Measurements from ENCODE around the gene PGBD1. TPM values are rescaled to one million over a fixed set of nuclear protein-coding genes. Genes with fewer than 3 reads are reported as not detected.
"Not testable (repeated sequence)": the region's sequence is repeated elsewhere in the genome, so short reads cannot be mapped to it uniquely, and the experiment has no call there.

Gene PGBD1
- total RNA-seq, 1 donor from 2014 or later, result 2.4 TPM

- no peak for TF ChIP-seq CTCF (IDR thresholded peaks at IDR 0.05; ENCODE audit: insufficient read depth, low read length, severe bottlenecking)
- Histone ChIP-seq H3K4me3 (ENCODE audit: low read depth, low read length) (no peak overlapping the region), H3K27me3 (ENCODE audit: control insufficient read depth, insufficient read depth, low read length) (no peaks in the 10 kb centered on the region), H3K36me3 (ENCODE audit: control insufficient read depth, insufficient read depth, low read length) (no peaks in the 10 kb centered on the region)
- FAIRE-seq (no peak), DNase-seq (ENCODE audit: low read depth) (no peak)
Observed at GRCh38 chr6:28296520-28297060, 15.2 kb downstream of the PGBD1 start.

- no peaks in the 10 kb centered on the region for H3K27me3 ChIP-seq (ENCODE audit: control insufficient read depth, insufficient read depth, low read length)
- no peak for TF ChIP-seq CTCF (IDR thresholded peaks at IDR 0.05; ENCODE audit: insufficient read depth, low read length, severe bottlenecking)
- FAIRE-seq (no peak), DNase-seq (ENCODE audit: low read depth) (no peak)
- H3K36me3 ChIP-seq (ENCODE audit: control insufficient read depth, insufficient read depth, low read length), result no peaks in the 10 kb centered on the region
- H3K4me3 ChIP-seq (ENCODE audit: low read depth, low read length), result no peak overlapping the region
Observed at GRCh38 chr6:28303570-28303969, 22.2 kb downstream of the PGBD1 start.

- H3K4me3 ChIP-seq (ENCODE audit: low read depth, low read length); FAIRE-seq; H3K36me3 ChIP-seq (ENCODE audit: control insufficient read depth, insufficient read depth, low read length); H3K27me3 ChIP-seq (ENCODE audit: control insufficient read depth, insufficient read depth, low read length); DNase-seq (ENCODE audit: low read depth): not testable (repeated sequence)
Observed at GRCh38 chr6:28306363-28306762, 25.0 kb downstream of the PGBD1 start.

GRCh38 chr6:28311139-28311823 lies 29.9 kb downstream of the PGBD1 start:
- no peaks in the 10 kb centered on the region for H3K27me3 ChIP-seq (ENCODE audit: control insufficient read depth, insufficient read depth, low read length)
- H3K4me3 ChIP-seq (ENCODE audit: low read depth, low read length), result no peak overlapping the region
- no peak for DNase-seq (ENCODE audit: low read depth)
- no peak for FAIRE-seq
- H3K36me3 ChIP-seq (ENCODE audit: control insufficient read depth, insufficient read depth, low read length), result no peaks in the 10 kb centered on the region
- TF ChIP-seq CTCF (IDR thresholded peaks at IDR 0.05; ENCODE audit: insufficient read depth, low read length, severe bottlenecking), result no peak

GRCh38 chr6:28312939-28313338 lies 31.6 kb downstream of the PGBD1 start:
- H3K4me3 ChIP-seq (ENCODE audit: low read depth, low read length), result no peak overlapping the region

GRCh38 chr6:28315628-28316027 lies 34.3 kb downstream of the PGBD1 start:
- Histone ChIP-seq H3K36me3 (ENCODE audit: control insufficient read depth, insufficient read depth, low read length) (no peaks in the 10 kb centered on the region), H3K4me3 (ENCODE audit: low read depth, low read length) (no peak overlapping the region), H3K27me3 (ENCODE audit: control insufficient read depth, insufficient read depth, low read length) (no peaks in the 10 kb centered on the region)
- FAIRE-seq, result no peak
- no peak for DNase-seq (ENCODE audit: low read depth)
- TF ChIP-seq CTCF (IDR thresholded peaks at IDR 0.05; ENCODE audit: insufficient read depth, low read length, severe bottlenecking), result no peak

More at GRCh38 chr6:28312939-28313338, 31.6 kb downstream of the PGBD1 start:
- Histone ChIP-seq H3K36me3 (ENCODE audit: control insufficient read depth, insufficient read depth, low read length) (no peaks in the 10 kb centered on the region), H3K27me3 (ENCODE audit: control insufficient read depth, insufficient read depth, low read length) (no peaks in the 10 kb centered on the region)
- no peak for TF ChIP-seq CTCF (IDR thresholded peaks at IDR 0.05; ENCODE audit: insufficient read depth, low read length, severe bottlenecking)
- DNase-seq (ENCODE audit: low read depth) (no peak), FAIRE-seq (no peak)

- not testable (repeated sequence) for FAIRE-seq
Observed at GRCh38 chr6:28317866-28318265, 36.5 kb downstream of the PGBD1 start.

More at GRCh38 chr6:28317866-28318265, 36.5 kb downstream of the PGBD1 start:
- H3K36me3 ChIP-seq (ENCODE audit: control insufficient read depth, insufficient read depth, low read length); DNase-seq (ENCODE audit: low read depth); H3K27me3 ChIP-seq (ENCODE audit: control insufficient read depth, insufficient read depth, low read length); H3K4me3 ChIP-seq (ENCODE audit: low read depth, low read length): not testable (repeated sequence)
